GM06990 (cell line): ENCODE data around the gene ULBP2.
A peak's percentile ranks its signal among the peaks of the same experiment; 100 is the strongest.
"Not testable (repeated sequence)": the region's sequence is repeated elsewhere in the genome, so short reads cannot be mapped to it uniquely, and the experiment has no call there.

Experiments used
- DNase-seq: peaks from one replicate; pipeline ENCODE4 v3.0.0-alpha.2; 2011; ENCODE audit not compliant: insufficient read length; ENCODE audit errors: extremely low read depth
- H3K27me3 ChIP-seq: replicated peaks from 2 replicates; pipeline ENCODE4 v1.6.0; 2011; ENCODE audit warnings: low read length; ENCODE audit not compliant: control insufficient read depth, insufficient read depth
- H3K36me3 ChIP-seq: 2 replicates; pipeline ENCODE4 v1.5.1; 2011; ENCODE audit warnings: low read length; ENCODE audit not compliant: control insufficient read depth, insufficient read depth
- H3K4me3 ChIP-seq: replicated peaks from 2 replicates; pipeline ENCODE4 v1.5.1; 2011; ENCODE audit warnings: low read depth, mild to moderate bottlenecking, control low read depth, low read length
- CTCF ChIP-seq: IDR thresholded peaks from 2 replicates; pipeline ENCODE4 v1.5.1; 2011; ENCODE audit warnings: low read length, control low read depth, mild to moderate bottlenecking, inconsistent platforms; ENCODE audit not compliant: insufficient read depth, poor library complexity, severe bottlenecking

The ULBP2 gene

GRCh38 chr6:149964308-149965193 lies 22.7 kb downstream of the ULBP2 start:
- peak overlapping the region; percentile 45; the same call in 1 of the 2 replicates for H3K4me3 ChIP-seq
- no peaks in the 10 kb centered on the region for H3K36me3 ChIP-seq
- peak; percentile 37 for DNase-seq
- TF ChIP-seq CTCF, result no peak
- peaks cover 7% of the 10 kb centered on the region for H3K27me3 ChIP-seq

- no peak for TF ChIP-seq CTCF
- H3K27me3 ChIP-seq, result peaks cover 7% of the 10 kb centered on the region
Observed at GRCh38 chr6:149965194-149966020, 23.6 kb downstream of the ULBP2 start.

GRCh38 chr6:149966319-149966718 lies 24.5 kb downstream of the ULBP2 start:
- H3K27me3 ChIP-seq, H3K36me3 ChIP-seq, DNase-seq, H3K4me3 ChIP-seq: not testable (repeated sequence)

More at GRCh38 chr6:149965194-149966020, 23.6 kb downstream of the ULBP2 start:
- DNase-seq, result no peak
- Histone ChIP-seq H3K36me3 (no peaks in the 10 kb centered on the region), H3K4me3 (no peak overlapping the region)

- TF ChIP-seq CTCF, result no peak
Observed at GRCh38 chr6:149967591-149967990, 25.8 kb downstream of the ULBP2 start.

GRCh38 chr6:149967999-149968398 lies 26.2 kb downstream of the ULBP2 start:
- not testable (repeated sequence) for H3K27me3 ChIP-seq, DNase-seq, H3K36me3 ChIP-seq, H3K4me3 ChIP-seq

More at GRCh38 chr6:149967591-149967990, 25.8 kb downstream of the ULBP2 start:
- Histone ChIP-seq H3K4me3 (no peak overlapping the region), H3K36me3 (no peaks in the 10 kb centered on the region), H3K27me3 (peaks cover 7% of the 10 kb centered on the region)
- DNase-seq, result no peak

- not testable (repeated sequence) for H3K36me3 ChIP-seq, DNase-seq, H3K4me3 ChIP-seq, H3K27me3 ChIP-seq
Observed at GRCh38 chr6:149968909-149969308, 27.1 kb downstream of the ULBP2 start.

- DNase-seq, result no peak
- peaks cover 4% of the 10 kb centered on the region for H3K27me3 ChIP-seq
- no peaks in the 10 kb centered on the region for H3K36me3 ChIP-seq
- no peak overlapping the region for H3K4me3 ChIP-seq
- TF ChIP-seq CTCF, result no peak
Observed at GRCh38 chr6:149969635-149970034, 27.8 kb downstream of the ULBP2 start.

GRCh38 chr6:149974394-149974793 lies 32.6 kb downstream of the ULBP2 start:
- not testable (repeated sequence) for H3K27me3 ChIP-seq, H3K4me3 ChIP-seq, H3K36me3 ChIP-seq, DNase-seq
